ENCODE results near the gene ATP11C.
"Not testable (repeated sequence)": the region's sequence is repeated elsewhere in the genome, so short reads cannot be mapped to it uniquely, and the experiment has no call there.

Gene ATP11C

GRCh38 chrX:139702658-139703057 lies 230.2 kb downstream of the ATP11C start:
- no peak for DNase-seq

- no peak for DNase-seq
These were observed 239.9 kb downstream of the ATP11C start for GRCh38 chrX:139692908-139693307.

GRCh38 chrX:139692506-139692849 lies 240.4 kb downstream of the ATP11C start:
- DNase-seq = no peak

GRCh38 chrX:139691843-139692505 lies 240.9 kb downstream of the ATP11C start:
- DNase-seq = no peak

- DNase-seq = no peak
These were observed 241.4 kb downstream of the ATP11C start for GRCh38 chrX:139691493-139691842.

- not testable (repeated sequence) for DNase-seq
These were observed 247.7 kb downstream of the ATP11C start for GRCh38 chrX:139685175-139685574.

- no peak for DNase-seq
These were observed 252.5 kb downstream of the ATP11C start for GRCh38 chrX:139680356-139680755.
